GM13976 (cell line): ENCODE data around the gene LGI2.

Source experiments
- DNase-seq: peaks from one replicate; pipeline ENCODE4 v3.0.0; 2012; ENCODE audit warnings: low spot score
- in situ Hi-C: fragments of 300-500 bp; cut with MboI; formaldehyde crosslinking; loops from one replicate; pipeline ENCODE4 v1.12.0; 2022; ENCODE audit warnings: low sequenced_read_pairs, mixed read lengths, inconsistent platforms; ENCODE audit not compliant: unreplicated experiment
- TF ChIP-seq, protein P1 (sequence below): IDR thresholded peaks from 2 replicates; pipeline ENCODE4 v1.5.1; 2012; ENCODE audit warnings: borderline replicate concordance, mild to moderate bottlenecking; ENCODE audit not compliant: insufficient read depth; ENCODE audit errors: extremely low read depth, missing control alignments, control extremely low read depth

Gene LGI2

DNA sequence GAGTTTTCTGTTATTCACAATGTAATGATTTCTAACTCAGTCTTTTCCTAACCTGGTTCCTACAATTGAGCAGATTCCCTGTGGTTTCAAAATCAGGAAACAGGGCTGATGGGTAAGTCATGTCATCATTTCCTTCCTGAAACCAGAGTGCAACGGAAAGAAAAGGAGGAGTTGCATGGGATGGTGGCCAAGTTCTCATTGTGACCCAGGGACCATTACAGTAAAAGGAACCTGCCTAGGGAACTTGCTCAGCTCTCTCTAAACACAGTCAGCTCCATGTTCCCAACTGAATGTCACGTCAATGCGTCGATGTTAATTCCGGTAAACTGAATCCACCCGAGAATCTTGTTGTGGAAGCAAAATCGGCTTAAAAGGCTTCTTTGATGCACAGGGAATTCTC lies 51.2 kb downstream of the LGI2 start:
- in situ Hi-C loops: loop anchor here (25.0 kb wide), 2 partner anchors 383 to 492 kb away; no protein-coding TSS in a partner anchor
- TF ChIP-seq, protein P1, sequence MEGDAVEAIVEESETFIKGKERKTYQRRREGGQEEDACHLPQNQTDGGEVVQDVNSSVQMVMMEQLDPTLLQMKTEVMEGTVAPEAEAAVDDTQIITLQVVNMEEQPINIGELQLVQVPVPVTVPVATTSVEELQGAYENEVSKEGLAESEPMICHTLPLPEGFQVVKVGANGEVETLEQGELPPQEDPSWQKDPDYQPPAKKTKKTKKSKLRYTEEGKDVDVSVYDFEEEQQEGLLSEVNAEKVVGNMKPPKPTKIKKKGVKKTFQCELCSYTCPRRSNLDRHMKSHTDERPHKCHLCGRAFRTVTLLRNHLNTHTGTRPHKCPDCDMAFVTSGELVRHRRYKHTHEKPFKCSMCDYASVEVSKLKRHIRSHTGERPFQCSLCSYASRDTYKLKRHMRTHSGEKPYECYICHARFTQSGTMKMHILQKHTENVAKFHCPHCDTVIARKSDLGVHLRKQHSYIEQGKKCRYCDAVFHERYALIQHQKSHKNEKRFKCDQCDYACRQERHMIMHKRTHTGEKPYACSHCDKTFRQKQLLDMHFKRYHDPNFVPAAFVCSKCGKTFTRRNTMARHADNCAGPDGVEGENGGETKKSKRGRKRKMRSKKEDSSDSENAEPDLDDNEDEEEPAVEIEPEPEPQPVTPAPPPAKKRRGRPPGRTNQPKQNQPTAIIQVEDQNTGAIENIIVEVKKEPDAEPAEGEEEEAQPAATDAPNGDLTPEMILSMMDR: no peak
- no peak for DNase-seq

DNA sequence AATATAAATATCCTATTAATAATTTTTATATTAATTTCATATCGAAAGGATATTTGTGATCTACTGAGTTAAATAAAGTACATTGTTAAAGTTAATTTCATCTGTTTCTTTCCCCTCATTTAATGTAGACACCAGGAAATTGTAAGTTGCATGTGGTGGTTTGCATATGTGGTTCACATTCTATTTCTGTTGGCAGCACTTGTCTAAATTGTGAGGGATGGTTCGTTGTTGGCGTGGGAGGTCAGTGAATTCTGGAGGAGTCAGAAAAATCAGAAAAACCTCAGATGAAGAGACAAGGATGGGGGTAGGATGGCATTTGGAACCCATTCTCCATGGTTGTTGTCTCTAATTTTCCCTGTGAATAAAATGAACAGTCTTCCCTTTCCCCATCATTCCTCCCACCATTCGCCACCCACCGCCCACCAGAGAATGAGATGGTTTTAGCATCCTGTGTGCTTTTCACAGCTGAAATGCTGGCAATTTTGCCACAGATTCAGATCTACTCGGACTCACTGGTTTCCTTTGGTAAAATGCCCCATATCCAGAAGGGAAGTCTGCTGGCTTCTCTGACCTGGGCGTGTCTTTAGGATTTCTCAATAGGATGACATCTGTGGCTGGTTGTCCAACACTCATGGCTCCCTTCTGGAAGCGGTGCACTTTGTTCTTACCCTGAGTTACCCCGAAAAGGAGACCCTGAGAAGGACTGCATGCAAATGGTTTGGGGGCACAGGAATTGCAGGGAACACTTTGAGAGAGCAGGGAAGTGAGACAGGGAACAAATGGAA lies 52.3 kb downstream of the LGI2 start:
- in situ Hi-C loops: loop anchor here (25.0 kb wide), 2 partner anchors 384 to 491 kb away; no protein-coding TSS in a partner anchor
- TF ChIP-seq, protein P1: no peak
- no peak for DNase-seq

DNA sequence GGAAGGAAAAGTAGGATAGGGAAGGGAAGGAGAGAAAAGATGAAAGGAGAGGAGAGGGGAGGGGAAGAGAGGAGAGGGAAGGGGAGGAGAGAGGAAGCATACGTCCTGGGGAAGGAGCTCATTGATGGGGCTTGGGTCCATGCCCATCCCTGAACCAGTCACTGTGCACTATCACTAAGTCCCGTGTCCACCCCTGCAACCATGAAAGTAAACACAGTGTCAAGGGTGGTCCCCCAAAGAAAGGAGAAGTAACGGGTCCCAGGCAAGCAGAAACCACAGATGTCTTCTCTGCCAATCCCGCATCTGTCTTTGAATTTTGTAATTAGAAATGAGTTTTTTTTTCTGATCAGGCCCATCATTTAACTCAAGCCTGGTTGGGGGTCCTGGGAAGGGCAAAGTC lies 55.2 kb downstream of the LGI2 start:
- no peak for DNase-seq
- TF ChIP-seq, protein P1: no peak
- in situ Hi-C loops: loop anchor here (25.0 kb wide), 2 partner anchors 387 to 488 kb away; no protein-coding TSS in a partner anchor

DNA sequence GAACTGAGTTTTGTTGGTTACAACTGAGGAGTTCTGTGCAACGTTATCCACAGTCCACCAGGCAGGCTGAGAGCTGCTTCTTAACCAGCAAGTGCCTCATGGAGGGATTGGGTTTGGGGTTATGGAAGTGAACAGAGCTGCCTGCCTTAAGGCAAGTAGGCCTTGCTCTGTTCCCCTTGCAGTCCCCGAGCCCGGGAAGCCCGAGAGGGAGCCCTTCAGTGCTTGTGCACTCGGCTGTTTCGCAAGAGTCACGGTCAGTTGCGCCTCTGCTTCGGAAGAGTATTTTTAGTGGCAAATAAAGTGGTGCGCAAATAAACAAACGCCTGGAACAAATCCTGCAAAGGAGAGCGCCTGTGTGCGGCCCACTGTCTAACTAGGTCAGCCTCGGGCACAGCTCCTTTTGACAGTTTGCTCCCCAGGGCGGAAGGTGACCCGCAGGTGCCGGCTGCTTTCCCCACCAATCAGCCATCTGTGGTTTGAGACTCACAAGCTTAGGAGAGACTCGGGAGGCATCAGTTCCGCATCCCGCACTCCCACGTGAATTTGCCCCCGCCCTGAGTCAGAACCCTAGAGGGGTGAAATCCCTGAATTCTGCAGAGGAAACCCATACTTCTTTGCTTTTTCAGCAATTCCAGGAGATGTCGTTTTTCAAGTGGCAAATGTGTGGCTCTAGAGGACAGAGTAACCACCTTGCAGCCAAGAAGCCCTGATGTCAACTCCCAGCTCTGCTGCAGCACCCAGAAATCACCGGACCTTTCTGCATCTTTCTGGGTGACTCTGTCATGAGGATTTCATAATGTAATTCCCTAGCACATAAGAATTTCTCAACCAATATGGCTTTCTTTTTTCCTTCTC lies 56.8 kb downstream of the LGI2 start:
- DNase-seq: no peak
- TF ChIP-seq, protein P1: no peak
- in situ Hi-C loops: no loop called here

DNA sequence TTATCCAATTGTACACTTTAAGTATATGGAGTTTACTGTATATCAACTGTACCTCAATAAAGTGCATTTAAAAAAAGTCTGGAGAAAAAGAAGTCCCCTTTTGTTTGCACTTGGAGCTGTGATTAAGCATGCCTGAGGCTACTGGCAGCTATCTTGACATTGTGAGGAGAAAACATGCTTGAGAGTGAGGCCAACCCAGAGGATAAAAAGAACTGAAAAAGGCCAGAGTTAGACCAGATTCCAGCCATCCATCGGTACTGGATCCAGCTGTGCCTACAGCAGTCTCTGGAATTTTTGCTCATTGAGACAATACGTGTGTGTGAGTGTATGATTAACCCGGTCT lies 57.4 kb downstream of the LGI2 start:
- in situ Hi-C loops: no loop called here
- TF ChIP-seq, protein P1: no peak
- no peak for DNase-seq

DNA sequence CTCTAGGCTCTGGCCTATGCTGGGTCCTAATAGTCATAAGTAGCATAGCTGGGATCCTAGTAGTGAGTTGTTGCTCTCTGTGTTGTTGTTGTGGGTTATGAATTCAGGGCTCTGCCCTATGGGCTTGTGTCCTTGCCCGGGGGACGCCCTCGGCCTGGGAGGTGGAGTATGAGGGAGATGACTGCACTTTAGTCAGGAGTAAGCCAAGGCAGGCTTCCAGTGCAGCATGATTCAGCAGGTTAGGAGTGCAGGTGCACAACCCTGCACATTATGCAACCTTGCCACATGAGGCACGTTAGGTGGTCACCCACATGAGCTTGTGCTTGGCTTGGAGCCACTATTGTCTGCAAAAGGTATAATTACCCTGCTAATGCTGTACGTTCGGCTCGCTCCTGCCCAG lies 59.6 kb downstream of the LGI2 start:
- no peak for DNase-seq
- in situ Hi-C loops: no loop called here
- TF ChIP-seq, protein P1: no peak
